ENCODE measurements around the gene UBASH3A.

Gene UBASH3A

DNA sequence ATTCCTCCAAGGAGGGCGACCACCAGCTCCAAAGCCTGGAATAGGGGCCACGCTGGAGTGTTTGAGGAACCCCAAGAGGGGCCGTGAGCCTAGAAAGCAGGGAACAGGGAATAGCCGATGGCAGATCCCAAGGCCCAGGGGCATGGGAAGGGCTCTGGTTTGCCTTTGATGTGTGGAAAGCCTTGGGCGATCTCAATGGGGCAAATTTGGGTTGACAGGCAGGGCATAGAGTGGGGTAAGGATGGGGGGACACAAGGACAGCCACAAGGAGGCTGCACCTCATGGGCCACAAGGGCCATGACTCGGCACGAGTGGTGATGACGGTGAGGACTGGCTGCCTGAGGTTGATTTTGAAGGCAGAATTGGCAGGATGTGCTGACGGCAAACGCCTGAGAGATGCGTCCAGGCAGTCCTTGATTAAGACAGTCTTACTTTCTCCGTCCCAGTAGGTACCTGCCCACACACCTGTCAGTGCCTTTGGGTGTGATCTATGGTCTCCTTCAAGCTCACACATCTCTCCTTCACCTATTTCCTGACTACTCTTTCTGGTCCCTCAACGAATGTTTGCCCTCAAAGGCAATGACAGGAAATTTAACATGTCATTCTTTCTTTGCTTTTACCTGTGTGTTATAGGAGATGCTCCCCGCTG, 5.8 kb upstream of the UBASH3A start:
- no peak overlapping the region for H3K27ac ChIP-seq
- TF ChIP-seq, protein P1, sequence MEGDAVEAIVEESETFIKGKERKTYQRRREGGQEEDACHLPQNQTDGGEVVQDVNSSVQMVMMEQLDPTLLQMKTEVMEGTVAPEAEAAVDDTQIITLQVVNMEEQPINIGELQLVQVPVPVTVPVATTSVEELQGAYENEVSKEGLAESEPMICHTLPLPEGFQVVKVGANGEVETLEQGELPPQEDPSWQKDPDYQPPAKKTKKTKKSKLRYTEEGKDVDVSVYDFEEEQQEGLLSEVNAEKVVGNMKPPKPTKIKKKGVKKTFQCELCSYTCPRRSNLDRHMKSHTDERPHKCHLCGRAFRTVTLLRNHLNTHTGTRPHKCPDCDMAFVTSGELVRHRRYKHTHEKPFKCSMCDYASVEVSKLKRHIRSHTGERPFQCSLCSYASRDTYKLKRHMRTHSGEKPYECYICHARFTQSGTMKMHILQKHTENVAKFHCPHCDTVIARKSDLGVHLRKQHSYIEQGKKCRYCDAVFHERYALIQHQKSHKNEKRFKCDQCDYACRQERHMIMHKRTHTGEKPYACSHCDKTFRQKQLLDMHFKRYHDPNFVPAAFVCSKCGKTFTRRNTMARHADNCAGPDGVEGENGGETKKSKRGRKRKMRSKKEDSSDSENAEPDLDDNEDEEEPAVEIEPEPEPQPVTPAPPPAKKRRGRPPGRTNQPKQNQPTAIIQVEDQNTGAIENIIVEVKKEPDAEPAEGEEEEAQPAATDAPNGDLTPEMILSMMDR (conservative IDR thresholded peaks at IDR 0.05), result no peak

DNA sequence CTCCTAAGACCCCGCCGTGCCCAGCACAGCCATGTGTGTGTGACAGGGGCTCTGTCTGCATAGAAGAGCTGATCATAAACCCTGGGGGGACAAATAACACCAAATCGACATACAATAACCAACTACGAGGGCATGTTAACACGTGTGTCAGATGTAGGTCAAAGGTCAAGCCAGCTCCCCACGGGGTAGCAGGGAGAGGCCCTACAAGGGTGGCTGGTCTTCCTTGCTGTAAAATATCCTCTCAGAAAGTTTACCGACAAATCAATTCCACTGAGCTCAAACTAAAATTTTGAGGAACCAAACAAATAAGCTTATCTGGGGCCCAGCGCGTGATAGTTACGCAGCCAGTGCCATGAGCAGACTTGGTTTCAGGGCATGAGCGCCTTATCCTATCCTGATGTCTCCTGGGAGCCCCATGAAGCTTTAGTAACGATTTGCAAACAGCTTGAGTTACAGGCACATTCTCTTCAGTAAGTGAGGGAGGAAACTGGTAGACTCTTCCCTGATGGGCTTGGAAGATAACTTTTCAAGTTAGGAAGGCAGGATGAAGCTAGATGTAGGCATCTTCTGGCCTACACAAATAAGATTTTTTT, 5.2 kb upstream of the UBASH3A start:
- no peak overlapping the region for H3K27ac ChIP-seq
- TF ChIP-seq, protein P1 (conservative IDR thresholded peaks at IDR 0.05), result no peak

DNA sequence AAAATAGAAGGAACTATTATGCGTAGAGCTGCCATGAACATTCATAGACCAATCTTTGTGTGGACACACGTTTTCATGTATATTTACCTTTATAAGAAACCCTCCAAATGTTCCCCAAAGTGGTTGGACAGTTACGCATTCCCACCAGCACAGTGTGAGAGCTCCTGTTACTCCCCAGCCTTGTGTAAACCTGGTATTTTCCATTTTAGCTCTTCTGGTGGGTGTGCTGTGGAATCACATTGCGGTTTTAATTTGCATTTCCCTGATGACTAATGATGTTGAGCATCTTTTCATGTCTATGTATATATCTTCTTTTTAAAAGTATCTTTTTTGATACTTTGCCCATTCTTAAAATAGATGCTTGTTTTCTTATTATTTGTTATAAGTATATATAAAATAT, 3.2 kb upstream of the UBASH3A start:
- TF ChIP-seq, protein P1 (conservative IDR thresholded peaks at IDR 0.05), result no peak
- H3K27ac ChIP-seq, result no peak overlapping the region

DNA sequence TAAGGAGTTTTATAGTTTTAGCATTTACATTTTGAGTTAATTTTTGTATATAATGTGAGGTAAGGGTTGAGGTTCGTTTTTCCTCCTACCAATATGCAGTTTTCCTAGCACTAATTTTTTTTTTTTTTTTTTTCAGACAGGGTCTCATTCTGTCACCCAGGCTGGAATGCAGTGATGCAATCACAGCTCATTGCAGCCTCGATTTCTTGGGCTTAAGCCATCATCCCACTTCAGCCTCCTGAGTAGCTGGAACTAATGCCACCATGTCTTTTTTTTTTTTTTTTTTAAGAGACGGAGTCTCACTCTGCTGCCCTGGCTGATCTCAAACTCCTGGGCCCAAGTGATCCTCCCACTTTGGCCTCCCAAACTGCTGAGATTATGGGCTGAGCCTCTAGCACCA, 2.5 kb upstream of the UBASH3A start:
- no peak overlapping the region for H3K27ac ChIP-seq
- TF ChIP-seq, protein P1 (conservative IDR thresholded peaks at IDR 0.05), result no peak

DNA sequence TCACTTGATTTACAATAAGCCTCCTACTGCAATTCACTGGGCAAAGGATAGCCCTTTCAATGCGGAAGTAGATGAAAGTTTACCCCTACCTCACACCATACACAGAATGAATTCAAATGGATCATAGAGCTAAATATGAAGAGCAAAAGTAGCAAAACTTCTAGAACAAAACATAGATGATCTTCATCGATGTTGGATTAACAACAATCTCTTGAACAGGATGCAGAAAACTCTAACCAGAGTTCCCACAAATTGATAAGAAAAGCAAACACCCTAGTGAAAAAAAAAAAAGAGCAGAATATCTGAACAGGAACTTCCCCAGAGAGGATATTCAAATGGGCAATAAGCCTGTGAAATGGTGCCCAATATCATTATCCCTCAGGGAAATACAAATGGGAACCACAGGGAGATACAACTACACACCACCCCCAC, 1.9 kb upstream of the UBASH3A start:
- no peak overlapping the region for H3K27ac ChIP-seq
- TF ChIP-seq, protein P1 (conservative IDR thresholded peaks at IDR 0.05), result no peak

DNA sequence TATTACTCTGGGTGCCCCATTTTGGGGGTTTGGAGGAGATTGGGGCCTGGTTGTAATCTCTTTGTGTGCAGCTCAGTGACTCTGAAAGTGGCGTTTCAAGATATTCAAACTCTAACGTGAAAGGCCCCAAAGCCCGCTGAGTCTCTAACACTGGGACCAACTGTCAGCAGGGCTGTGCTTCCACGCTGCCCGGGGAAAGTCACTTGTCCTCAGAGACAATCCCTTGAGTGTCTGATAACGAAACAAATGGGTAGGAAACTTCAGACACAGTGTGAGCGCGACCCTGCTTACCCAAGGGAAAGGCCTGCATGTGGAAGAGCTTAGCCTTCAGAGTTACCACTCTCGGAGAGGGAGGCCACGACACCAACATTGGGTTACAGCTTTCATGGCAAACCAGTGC, 837 bp downstream of the UBASH3A start:
- H3K27ac ChIP-seq, result no peak overlapping the region
- TF ChIP-seq, protein P1 (conservative IDR thresholded peaks at IDR 0.05), result no peak

DNA sequence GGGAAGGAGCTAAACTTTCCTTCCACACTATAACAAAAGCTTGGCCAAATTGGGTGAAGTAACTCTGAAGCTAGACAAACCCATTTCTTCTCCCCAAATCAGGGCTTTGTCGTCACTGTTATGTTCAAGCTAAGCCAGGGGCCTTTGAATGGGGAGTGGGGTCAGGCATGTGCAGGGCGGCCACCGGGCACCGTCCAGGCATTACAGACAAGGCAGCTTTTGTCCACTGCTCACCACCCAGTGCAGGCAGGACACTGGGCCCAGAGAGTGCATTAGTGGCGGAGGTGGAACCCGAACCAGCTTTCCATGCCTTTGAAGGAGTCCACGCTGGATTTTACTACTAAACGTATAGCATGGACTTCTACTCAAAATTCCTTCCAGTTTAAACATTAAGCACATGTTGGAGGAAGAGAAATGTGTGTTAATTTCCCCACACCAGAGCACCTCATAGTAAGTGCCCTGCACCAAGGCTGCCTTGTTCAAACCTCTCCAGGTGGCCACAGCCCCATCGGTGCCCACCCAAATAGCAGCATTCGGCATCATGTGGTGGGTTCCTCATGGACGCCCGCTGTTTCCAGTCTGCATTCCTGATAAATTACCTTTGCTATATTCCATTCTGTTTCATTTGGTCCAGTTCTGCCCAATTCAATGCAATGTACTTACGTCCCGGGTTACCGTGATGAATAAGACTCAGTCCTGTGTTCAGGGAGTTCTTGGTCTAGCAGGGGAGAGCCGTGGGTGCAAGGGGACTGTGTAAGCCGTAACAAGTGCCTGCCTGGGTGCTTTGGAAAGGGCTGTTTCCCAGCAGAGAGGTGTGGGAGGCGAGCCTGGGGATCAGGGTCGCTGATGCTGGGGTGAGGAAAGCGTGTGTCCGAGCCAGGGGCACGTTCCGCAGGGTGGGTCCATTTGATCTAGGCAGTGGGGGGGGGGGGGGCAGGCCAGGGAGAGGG, 1.6 kb downstream of the UBASH3A start:
- TF ChIP-seq, protein P1 (conservative IDR thresholded peaks at IDR 0.05), result no peak
- no peak overlapping the region for H3K27ac ChIP-seq

Measured in VCaP (cell line).